NCI-H2196 treated with DMSO at 0.1 percent for 48 hours (cell line): ENCODE results near the gene HLF.
"Not testable (repeated sequence)": the region's sequence is repeated elsewhere in the genome, so short reads cannot be mapped to it uniquely, and the experiment has no call there.

Experiments
- DNase-seq: peaks from one replicate; lab custom pipeline; 2025; ENCODE audit not compliant: unreplicated experiment; lab: John Stamatoyannopoulos, UW

Gene HLF

DNA sequence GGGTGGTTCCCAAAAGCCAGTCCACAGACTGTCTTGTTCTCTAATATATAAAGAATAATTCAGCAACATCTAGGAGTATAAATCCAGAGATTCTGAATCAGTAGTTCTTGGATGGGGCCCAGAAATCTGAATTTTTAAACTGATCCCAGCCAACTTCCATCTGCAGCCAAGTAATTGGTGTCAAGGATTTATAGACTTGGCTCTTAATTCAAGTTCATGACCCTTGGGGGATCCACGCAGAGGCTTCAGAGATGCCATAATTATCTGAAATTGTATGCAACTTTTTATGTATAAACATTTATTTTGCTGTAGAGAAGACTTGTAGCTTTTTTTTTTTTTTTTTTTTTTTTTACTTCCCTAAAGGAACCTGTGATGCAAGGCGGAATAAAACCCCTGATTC, 60.6 kb downstream of the HLF start:
- DNase-seq = no peak

DNA sequence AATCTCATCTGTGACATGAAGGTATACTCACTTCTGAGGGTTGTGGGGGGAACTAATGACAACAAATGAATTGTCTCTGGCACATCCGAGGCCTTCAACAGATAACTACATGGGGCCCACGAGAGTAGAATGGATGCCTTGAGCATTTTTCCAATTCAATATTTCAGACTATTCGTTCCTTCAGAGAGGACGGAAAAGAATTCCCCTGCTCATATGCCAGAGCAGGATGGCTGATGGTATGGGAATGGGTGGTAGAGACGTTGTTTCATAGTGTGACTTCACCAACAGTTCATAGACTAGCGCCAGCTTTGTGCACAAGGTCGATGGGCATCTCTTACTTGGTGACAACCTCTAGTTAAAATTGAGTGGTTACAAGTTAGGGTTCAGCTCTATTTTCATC, 61.3 kb downstream of the HLF start:
- DNase-seq = no peak

DNA sequence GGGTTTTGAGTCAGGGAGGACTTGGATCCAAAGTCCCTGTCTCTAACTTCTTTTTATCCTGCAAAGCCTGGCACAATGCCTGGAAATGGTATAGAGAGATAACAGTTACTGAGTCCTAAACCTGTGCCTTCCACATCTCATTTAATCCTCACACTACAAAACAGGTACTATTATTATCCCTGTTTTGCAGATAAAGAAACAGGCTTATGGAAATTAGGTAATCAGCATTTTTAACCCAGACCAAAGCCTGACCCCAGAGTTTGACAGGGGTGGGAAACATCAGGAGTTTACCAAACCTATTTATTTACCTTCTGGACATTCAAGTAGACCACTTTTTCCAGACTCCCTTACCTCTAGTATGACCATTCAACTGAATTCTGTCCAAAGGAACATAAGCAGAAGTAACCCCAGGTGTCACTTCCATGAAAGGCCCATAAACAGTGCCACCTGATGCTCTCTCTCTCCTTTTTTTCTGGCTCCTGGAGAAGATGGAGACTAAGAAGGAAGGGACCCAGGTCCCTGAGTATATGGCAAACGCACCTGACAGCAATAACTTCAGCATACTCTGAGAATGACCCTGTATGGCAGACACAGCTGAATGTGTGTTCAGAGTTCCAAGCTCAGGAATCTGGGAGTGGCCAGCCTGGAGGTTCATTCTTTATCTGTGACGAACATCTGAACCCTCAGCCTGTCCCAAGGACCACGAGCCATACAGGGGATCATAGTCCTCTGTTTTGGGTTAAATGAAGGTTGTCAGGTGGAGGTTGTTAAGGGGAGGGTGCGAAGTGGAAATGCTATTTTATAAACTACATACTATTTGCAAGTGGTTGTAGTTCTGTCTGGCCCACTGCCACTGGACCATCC, 62.7 kb downstream of the HLF start:
- DNase-seq = no peak

DNA sequence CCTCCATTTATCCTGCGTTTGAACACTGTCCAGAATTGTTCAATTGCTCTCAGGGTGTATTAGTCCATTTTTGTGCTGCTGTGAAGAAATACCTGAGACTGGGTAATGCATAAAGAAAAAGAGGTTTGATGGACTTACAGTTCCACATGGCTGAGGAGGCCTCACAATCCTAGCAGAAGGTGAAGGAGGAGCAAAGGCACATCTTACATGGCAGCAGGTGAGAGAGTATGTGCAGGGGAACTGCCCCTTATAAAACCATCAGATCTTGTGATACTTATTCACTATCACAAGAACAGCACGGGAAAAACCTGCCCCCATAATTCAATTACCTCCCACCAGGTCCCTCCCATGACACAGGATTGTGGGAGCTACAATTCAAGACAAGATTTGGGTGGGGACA, 63.8 kb downstream of the HLF start:
- DNase-seq = not testable (repeated sequence)

DNA sequence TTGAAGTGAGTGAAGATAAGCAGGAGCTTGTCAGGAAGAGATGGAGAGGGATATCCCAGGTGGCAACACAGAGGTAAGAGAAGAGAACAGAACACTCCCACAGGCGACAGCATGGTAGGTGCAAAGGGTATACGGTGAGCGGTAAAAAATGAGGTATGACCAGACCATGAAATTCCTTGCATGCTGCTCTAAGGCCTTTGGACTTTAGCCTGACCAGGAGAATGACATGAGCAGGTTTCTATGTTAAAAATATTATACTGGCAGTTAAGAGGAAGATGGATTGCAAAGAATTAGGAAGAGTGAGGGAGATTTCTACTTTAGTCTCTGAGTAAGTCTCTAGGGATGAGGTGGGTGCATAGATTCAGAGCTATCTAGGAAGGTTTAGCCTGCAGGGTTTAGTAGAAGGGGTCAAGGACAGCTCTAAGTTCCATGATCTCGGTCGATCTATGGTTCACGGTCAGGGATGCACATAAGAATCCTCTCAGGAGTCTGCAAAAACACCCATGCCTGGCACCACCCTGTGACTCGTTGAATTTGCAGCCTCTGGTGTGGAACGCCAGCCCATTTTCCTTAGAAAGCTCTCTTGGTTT, 65.7 kb downstream of the HLF start:
- DNase-seq = no peak

DNA sequence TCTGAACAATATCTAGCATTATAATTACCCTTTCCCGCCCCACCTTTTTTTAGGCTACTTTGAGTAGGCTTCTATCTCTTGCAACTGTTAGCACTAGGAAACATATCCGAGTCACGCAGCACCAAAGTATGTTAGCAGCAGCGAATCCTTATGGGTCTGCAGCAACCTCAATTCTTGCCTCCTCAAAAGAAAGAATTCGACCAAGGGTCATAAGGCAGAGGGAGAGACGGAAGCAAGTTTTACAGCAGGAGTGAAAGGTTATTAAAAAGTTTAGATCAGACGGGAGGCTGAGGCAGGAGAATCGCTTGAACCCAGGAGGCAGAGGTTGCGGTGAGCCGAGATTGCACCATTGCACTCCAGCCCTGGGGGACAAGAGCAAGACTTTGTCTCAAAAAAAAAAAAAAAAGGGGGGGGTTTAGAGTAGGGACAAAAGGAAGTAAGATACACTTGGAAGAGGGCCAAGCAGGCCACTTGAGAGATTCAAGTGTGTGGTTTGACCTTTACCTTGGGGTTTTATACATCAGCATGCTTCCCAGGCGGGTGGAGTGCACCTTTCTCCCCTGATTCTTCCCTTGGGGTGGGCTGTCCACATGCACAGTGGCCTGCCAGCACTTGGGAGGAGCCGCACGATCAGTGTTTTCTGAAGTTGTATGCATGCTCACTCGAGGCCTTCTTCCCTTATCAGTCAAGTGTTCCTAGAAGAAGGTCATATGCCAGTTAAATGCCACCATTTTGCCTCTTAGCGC, 67.7 kb downstream of the HLF start:
- peak; percentile 30 for DNase-seq

DNA sequence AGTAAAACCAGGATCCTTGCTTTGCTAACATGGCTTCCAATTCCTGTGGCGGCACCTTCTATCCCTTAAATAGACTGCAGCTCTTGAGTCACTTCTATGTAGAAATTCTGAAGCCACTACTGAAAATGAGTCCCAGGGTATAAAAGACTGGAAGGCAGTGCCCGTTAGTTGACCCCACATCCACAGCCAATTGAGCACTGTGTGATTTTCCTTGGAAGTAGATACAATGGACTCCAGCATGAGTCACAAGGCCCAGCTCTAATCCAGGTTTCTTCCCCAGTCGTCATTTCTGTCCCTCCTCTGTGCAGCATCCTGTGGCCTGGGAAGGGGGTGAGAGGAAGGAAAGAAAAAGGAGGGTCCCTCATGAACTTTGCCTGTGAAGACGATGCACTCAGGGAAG, 69.5 kb downstream of the HLF start:
- no peak for DNase-seq

DNA sequence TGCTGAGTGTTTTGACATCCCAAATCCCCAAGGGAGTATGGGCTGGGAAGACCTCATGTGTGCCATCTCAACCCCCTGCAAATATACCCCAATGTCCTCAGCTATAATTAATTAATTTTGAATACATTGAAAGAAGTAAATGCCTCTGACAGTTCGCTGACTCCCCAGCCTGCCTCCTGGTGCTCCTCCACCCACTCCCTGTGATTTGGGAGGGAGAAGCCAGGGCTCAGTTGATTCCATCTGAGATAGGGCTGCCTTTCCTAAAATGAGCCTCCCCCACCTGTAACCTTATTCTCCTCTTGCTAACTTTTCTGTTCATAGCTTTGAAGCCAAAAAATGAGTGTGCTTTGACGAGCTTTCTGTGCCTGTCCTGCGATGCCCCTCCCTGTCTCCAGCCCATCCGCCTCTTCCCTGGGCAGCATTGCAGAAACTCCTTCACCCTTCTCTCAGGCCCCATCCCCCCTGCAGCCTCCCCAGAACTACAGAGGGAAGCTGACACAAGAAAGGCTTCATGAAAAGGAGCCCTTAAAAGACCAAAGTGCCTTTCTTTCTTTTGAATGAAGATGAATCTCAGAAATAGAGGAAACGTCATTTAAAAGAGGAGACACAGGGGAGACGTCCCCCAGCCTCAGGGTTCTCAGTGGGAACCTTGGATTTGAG, 70.3 kb downstream of the HLF start:
- no peak for DNase-seq

DNA sequence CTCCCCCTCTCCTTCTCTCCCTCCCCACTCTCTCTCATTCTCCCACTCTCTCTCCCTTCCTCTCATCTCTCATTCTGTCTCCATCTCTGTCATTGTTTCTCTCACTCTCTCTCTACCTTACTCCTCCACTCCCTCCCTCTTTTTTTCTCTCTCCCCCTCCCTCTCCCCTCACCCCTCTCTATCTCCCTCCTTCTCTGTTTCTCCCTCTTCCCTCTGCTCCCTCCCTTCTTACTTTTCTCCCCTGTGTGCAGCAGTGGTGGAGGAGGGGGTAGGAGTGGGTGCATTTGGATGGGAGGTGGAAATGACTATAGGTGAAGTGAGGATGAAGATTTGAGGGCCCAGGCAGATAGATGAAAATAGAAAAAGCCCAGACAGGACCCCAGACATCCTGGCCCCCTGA, 70.9 kb downstream of the HLF start:
- no peak for DNase-seq

DNA sequence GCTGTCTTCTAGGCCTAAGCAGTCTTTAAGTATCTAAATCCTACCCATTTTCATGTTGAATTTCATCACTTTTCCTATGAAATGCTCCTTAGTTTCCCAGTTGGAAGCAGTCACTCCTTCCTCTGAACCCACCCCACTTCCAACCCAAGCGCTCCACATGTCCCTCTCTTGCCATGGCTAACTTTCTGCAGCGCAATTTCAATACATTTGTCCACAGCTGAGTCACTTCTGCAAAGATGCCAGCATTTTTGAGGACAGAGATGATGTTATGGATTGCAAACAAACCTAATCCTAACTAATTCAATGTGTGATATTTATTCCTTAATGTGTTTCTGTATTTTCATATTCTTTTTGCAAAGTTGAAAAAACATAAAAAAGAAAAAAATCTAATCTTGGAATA, 71.7 kb downstream of the HLF start:
- DNase-seq = no peak

DNA sequence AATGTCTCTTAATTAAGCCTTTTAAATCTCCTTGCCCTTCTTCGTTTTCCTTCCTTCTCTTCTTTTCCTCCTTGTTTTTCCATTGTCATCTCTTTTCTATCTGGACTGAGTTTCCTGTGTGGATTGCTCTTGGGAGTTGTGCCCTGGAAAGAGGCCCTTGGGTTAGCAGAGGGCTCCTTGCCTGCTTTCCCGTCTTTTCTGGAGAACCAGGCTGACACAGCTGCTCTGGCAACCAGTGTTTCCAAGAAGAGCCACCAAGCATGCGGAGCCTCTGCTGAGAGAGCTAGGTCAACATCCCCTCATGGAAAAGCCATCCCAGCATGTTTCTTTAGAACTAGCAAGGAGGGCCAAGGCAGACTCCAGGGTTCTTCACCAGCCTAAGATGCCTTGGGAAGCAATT, 75.4 kb downstream of the HLF start:
- no peak for DNase-seq

DNA sequence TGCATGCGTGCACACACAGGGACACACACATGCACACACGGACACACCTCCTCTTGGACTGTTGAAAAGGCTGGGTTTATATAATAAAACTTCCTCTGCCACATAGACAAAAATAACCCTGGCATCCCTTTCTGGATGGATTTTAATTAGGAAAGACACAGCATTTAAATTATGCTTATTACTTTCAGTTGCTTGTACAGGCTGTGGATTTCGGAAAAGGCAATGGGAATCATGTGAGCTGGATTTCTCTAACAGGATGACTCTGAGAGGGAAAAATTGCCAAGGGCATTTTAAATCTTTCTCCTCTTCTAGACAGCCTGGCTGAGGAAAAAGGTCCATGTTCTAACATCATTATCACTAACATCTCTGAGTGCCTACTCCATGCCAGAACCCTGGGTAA, 75.9 kb downstream of the HLF start:
- no peak for DNase-seq

DNA sequence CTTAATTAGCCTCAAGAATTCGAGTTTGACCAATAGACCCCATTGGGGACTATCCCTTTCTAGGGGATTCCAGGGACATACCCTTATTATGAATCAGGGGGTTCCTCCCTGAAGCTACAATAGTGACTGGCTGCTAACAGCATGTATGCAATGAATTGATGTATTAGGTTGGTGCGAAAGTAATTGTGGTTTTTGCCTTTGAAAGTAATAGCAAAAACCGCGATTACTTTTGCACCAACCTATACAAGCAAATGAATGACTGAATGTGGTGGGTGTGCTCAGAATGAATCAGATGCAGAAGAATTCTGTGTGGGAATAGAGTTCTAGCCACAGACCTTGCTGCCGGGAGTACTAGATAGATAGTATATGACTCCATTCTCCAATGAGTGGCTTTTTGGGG, 76.7 kb downstream of the HLF start:
- DNase-seq = no peak

DNA sequence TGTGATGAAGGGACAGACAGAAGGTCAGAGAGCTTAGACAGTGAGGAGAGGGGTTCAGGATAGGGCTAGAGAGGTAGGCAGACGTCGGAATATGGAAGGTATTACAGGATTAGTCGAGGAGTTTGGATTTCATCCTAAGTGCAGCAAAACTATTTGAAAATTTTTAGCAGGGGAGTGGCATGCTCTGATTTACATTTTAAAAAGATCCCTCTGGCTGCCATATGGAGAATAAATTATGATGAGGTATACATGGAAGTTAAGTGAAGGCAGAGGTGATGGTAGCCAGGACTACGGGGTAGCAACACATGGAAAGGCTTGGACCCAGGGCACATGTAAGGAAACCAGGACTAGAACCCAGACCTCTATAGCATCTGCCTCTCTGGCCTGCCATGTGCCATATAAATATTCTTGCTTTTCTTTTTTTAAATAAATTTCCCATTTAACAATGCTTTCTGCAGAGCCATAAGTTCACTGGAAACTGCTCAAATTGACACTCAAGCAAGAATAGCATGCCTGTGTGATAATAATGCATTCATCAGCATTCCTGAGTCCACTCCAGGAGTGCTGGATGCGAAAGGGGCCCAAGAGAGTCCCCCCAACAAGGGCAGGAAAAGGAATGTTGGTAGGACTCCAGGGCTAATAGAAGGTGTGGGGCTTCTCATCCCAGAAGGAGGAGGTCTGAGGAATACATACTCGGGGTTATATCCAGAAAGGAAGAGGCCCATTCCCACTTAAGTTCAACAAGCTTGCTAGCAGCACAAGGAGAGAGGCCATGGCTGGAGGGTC, 78.2 kb downstream of the HLF start:
- DNase-seq = no peak

DNA sequence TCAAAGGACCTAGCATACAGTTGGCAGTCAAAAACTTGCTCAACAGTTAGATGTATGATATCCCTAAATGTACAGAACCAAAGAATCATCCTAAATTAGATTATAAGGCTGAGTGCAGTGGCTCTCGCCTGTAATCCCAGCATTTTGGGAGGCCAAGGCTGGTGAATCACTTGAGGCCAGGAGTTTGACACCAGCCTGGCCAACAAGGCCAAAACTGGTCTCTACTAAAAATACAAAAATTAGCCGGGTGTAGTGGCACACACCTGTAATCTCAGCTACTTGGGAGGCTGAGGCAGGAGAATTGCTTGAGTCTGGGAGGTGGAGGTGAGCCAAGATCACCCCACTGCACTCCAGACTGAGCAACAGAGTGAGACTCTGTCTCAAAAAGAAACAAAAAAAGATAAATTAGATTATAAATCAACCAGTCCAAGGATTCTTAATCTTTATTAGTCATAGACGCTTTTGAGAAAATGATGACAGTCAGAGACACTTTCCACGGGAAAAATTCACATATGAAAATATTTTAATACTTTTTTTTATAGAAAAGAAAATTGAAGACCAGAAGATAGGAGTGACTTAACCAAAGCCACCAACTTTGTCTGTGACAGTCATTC, 79.2 kb downstream of the HLF start:
- no peak for DNase-seq

DNA sequence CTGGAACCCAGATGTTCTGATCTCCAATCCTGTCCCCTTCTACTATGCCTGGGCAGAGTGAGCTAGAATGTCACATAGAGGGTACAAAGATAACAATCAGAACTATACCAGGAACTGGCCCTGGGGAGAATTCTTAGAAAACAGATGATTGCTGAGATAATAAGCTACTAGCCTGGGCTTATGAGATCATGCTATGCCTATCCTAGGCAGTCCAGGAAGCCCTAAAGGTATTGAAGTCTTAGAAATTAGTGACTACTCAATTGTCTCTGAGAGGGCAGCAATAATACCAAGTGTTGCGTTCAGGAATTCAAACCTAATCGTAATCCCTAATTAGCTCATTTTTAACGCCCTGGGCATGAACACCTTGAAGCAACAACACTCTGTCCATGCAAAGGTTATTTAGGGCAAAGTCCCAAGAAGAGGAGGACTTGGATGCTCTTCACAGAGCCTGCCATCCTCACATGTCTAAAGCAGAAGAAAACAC, 79.8 kb downstream of the HLF start:
- DNase-seq = no peak

DNA sequence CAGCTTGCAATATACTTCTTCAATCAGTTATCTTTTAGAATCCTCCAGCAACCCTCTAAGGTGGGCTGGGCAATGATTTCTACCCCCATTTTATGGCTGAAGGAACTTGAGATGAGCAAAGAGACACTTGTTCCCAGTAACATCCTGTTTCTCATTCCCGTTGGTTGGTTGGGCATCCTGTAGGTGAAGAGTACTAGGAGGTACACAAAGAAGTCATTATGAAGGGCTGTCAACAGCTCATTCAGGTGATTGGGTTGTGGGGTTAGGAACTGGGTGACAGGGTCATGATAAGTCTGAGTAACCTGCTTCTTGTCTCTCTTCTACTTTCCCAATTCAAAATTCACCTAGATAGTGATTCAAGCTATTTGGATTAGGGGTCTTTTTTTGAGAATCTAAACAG, 80.4 kb downstream of the HLF start:
- no peak for DNase-seq

DNA sequence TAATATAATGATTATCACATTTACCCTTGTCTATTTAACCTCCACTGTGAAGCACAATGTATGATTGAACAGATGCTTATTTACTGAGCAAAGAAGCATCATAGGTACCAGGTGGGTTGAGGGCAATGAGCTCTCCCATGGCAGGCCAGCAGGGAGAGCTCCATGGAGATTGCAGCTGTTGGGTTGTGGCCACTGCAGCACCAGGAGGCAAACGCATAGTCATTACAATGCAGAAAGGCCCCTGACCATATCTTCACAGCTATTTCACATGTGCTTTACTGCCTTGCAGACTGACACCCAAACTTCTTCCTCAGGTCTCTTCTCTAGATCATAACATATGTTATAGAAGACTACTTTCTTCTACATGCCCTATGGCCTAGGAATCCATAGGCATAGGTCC, 81.9 kb downstream of the HLF start:
- no peak for DNase-seq

DNA sequence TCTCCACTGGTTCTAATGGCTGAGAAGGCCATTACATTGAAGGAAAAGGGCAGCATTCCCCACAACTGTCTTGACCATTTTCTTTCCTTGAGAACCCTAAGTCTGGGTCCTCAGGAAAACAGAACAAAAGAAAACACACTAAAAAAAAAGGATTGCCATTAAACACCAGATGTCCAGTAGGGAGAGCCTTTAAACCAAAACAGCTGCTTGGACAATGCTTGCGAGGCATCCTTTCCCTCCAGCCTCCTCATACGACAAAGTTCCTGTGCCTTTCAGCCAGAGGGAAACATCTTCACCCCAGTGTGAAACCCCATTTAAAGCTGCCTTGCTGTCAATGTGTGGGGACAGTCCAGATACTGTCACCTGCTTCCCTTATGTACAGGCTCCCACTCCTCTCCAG, 82.6 kb downstream of the HLF start:
- no peak for DNase-seq

DNA sequence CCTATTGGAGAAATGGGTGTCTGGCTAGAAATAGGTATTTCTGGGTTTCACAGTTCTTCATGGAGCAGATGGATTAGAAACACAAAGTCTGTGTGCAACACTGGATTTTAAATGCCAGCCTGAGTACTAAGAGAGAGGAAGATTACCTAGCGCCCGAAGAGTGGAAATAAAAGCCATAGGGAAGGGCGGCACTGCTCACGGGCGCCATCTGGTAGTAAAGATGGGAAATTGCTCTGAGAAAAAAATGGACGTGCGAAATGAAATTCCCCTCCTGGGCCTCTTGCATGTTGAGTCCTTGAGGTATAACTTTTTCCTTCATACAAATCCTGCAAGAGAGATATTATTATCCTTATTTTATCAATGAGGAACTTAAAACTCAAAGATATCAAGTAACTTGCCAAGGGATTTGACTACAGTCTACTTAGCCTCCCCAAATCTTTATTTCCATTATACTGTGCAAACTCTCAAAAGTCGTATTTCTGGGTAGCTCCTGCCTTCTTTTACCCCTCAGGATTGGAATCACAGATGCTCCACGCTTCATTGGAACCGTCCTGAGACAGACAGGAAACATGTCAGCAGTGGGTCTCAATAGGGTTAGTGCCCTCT, 84.1 kb downstream of the HLF start:
- DNase-seq = peak; percentile 23
